CD14-positive monocyte (primary cell): ENCODE data around the gene DQX1. TPM values are rescaled to one million over a fixed set of nuclear protein-coding genes. Genes with fewer than 3 reads are reported as not detected.
A peak's percentile ranks its signal among the peaks of the same experiment; 100 is the strongest.

ENCODE experiments used
- DNase-seq, 3 donors: peaks; one replicate each; pipeline ENCODE4 v3.0.0-alpha.2; 2011 to 2022
- H2AFZ ChIP-seq: 2 replicates; pipeline ENCODE4 v1.6.0; 2012; ENCODE audit warnings: mild to moderate bottlenecking, low read depth, low read length, inconsistent platforms; ENCODE audit not compliant: insufficient read depth, poor library complexity, severe bottlenecking
- H3K27ac ChIP-seq, 2 donors: 1 replicate in 1 of 2; 2 replicates in 1 of 2; pipeline ENCODE4 v1.5.1; 2012 to 2013; ENCODE audit warnings: low read length in 2 of 2, control low read depth in 1 of 2, inconsistent platforms in 1 of 2, low read depth in 1 of 2, mild to moderate bottlenecking in 1 of 2
- H3K27me3 ChIP-seq, 2 donors: one replicate each; pipeline versions ENCODE4 v1.6.0 to v1.6.1; 2011 to 2013; ENCODE audit warnings: low read length in 2 of 2; ENCODE audit not compliant: control insufficient read depth in 2 of 2, insufficient read depth in 2 of 2
- H3K36me3 ChIP-seq, 2 donors: replicated peaks in 1 of 2; 1 replicate in 1 of 2; 2 replicates in 1 of 2; pipeline versions ENCODE4 v1.5.1 to v1.6.1; 2012 to 2013; ENCODE audit warnings: low read length in 2 of 2, control low read depth in 1 of 2, inconsistent platforms in 1 of 2, mild to moderate bottlenecking in 1 of 2; ENCODE audit not compliant: insufficient read depth in 2 of 2, control insufficient read depth in 1 of 2
- H3K4me1 ChIP-seq, 2 donors: 1 replicate in 1 of 2; 2 replicates in 1 of 2; pipeline versions ENCODE4 v1.5.1 to v1.6.1; 2012 to 2013; ENCODE audit warnings: low read length in 2 of 2, control low read depth in 1 of 2, inconsistent platforms in 1 of 2, mild to moderate bottlenecking in 1 of 2, moderate library complexity in 1 of 2; ENCODE audit not compliant: insufficient read depth in 2 of 2, control insufficient read depth in 1 of 2
- H3K4me2 ChIP-seq: replicated peaks from 2 replicates; pipeline ENCODE3; 2012; ENCODE audit warnings: low read length, moderate library complexity, mild to moderate bottlenecking; ENCODE audit not compliant: poor library complexity, severe bottlenecking; ENCODE audit errors: extremely low read depth
- H3K4me3 ChIP-seq, 3 experiments: fragments of 200-600 bp in 1 of 3; sonication (generic) in 1 of 3; replicated peaks in 1 of 3; 1 replicate in 2 of 3; 2 replicates in 1 of 3; pipeline ENCODE4 v1.5.1; 2011 to 2013; ENCODE audit warnings: low read length in 3 of 3, mild to moderate bottlenecking in 3 of 3, control low read depth in 2 of 3, low read depth in 2 of 3, inconsistent platforms in 1 of 3, moderate library complexity in 1 of 3
- H3K79me2 ChIP-seq: 2 replicates; pipeline ENCODE4 v1.6.0; 2012; ENCODE audit warnings: mild to moderate bottlenecking, control low read depth, inconsistent platforms, low read length, moderate library complexity; ENCODE audit not compliant: insufficient read depth
- H3K9ac ChIP-seq: 2 replicates; pipeline ENCODE4 v1.6.0; 2017; ENCODE audit warnings: low read length, mild to moderate bottlenecking; ENCODE audit not compliant: insufficient read depth, poor library complexity, severe bottlenecking
- H3K9me3 ChIP-seq, 2 donors: replicated peaks in 1 of 2; 1 replicate in 1 of 2; 2 replicates in 1 of 2; pipeline versions ENCODE4 v1.5.1 to v1.6.1; 2012 to 2013; ENCODE audit warnings: low read length in 2 of 2, control low read depth in 1 of 2; ENCODE audit not compliant: control insufficient read depth in 1 of 2, insufficient read depth in 1 of 2
- H4K20me1 ChIP-seq: 2 replicates; pipeline ENCODE4 v1.6.0; 2012; ENCODE audit warnings: mild to moderate bottlenecking, low read length, control low read depth, moderate library complexity; ENCODE audit not compliant: insufficient read depth
- H3K27ac Mint-ChIP-seq, 7 donors: one replicate each; pipeline ENCODE4 v1.8.0; 2020; ENCODE audit warnings: mild to moderate bottlenecking in 7 of 7, mixed read lengths in 7 of 7, moderate library complexity in 6 of 7, inconsistent platforms in 2 of 7
- H3K27me3 Mint-ChIP-seq, 3 donors: one replicate each; pipeline ENCODE4 v1.8.0; 2021 to 2022; ENCODE audit warnings: low read depth in 3 of 3, mild to moderate bottlenecking in 3 of 3, mixed read lengths in 3 of 3, moderate library complexity in 3 of 3, inconsistent platforms in 1 of 3
- H3K36me3 Mint-ChIP-seq, 2 donors: one replicate each; pipeline ENCODE4 v1.8.0; 2020; ENCODE audit warnings: mixed read lengths in 2 of 2, inconsistent platforms in 1 of 2, mild to moderate bottlenecking in 1 of 2
- H3K4me1 Mint-ChIP-seq: one replicate; pipeline ENCODE4 v1.8.0; 2020; ENCODE audit warnings: mild to moderate bottlenecking, mixed read lengths
- H3K4me3 Mint-ChIP-seq, 2 donors: one replicate each; pipeline ENCODE4 v1.8.0; 2020; ENCODE audit warnings: mild to moderate bottlenecking in 2 of 2, mixed read lengths in 2 of 2, moderate library complexity in 1 of 2
- H3K9me3 Mint-ChIP-seq, 7 donors: one replicate each; pipeline ENCODE4 v1.8.0; 2020 to 2022; ENCODE audit warnings: mixed read lengths in 7 of 7, mild to moderate bottlenecking in 6 of 7, moderate library complexity in 6 of 7, inconsistent platforms in 2 of 7
- CTCF ChIP-seq: fragments of 200-600 bp; IDR thresholded peaks from one replicate; pipeline ENCODE4 v1.8.0; 2022; ENCODE audit warnings: antibody characterized with exemption, mild to moderate bottlenecking
- WGBS: methylation state at CpG from one replicate; pipeline ENCODE4 v1.1.5; 2013; ENCODE audit warnings: missing lambda C conversion rate; ENCODE audit not compliant: insufficient coverage; 5-methylcytosine and 5-hydroxymethylcytosine counted together
- intact Hi-C, 2 donors: fragments of 100-400 bp; cut with micrococcal nuclease; formaldehyde crosslinking; loops; one replicate each; pipeline versions ENCODE4 v1.15.0 to v1.15.1; 2023
- polyA plus RNA-seq, 3 donors: library from polyadenylated mRNA; depleted of rRNA in 1 of 3; unstranded in 2 of 3; stranded (reverse) in 1 of 3; fragments of 300-500 nt in 2 of 3; fragments of >200 nt in 1 of 3; fragmentation: Illumina TruSeq in 2 of 3; gene quantifications; 1 replicate in 2 of 3; 2 replicates in 1 of 3; pipeline ENCODE4 v1.2.3, GENCODE V29; 2012 to 2021

Gene DQX1
- polyA plus RNA-seq, 3 donors, result 0.36 TPM; not detected in 2

GRCh38 chr2:74499267-74499939 is 26.6 kb downstream of the DQX1 start, which contains the start of gene LBX2:
LBX2 (minus strand) TSS chr2:74499603; CDS start chr2:74499537, 66 bp downstream.
- Histone ChIP-seq H3K27me3 (peaks cover 51 to 66% of the 10 kb centered on the region in 2 donors), H4K20me1 (no peaks in the 10 kb centered on the region), H3K79me2 (peaks cover 10% of the 10 kb centered on the region), H2AFZ (peak within 1 kb of the TSS; percentile 90), H3K9me3 (peaks cover 0 to 20% of the 10 kb centered on the region in 2 donors), H3K4me2 (peak within 1 kb of the TSS; percentile 87), H3K36me3 (peaks cover 0 to 3% of the 10 kb centered on the region in 2 donors), H3K4me3 (peak within 1 kb of the TSS; percentile 29 to 79 (median 35)), H3K9ac (peak within 1 kb of the TSS; percentile 56), H3K4me1 (peaks cover 48 to 53% of the 10 kb centered on the region in 2 donors), H3K27ac (no peak within 1 kb of the TSS)
- TF ChIP-seq CTCF, result no peak
- intact Hi-C loops, result no loop called here
- Mint-ChIP-seq H3K27me3 (peaks cover 62 to 81% (median 64%) of the 10 kb centered on the region in 3 donors), H3K4me1 (peaks cover 50% of the 10 kb centered on the region), H3K36me3 (peaks cover 35 to 41% of the 10 kb centered on the region in 2 donors), H3K9me3 (peaks cover 0 to 27% (median 4%) of the 10 kb centered on the region in 7 donors), H3K27ac (peak within 1 kb of the TSS in 2 of 7 donors; percentile 3 to 4), H3K4me3 (peak within 1 kb of the TSS; percentile 76 to 97)
- WGBS, result 1% methylated on average over 54 of the region's 65 CpGs
- DNase-seq, result no peak

- Histone ChIP-seq H3K4me3 (peak overlapping the region; percentile 29 to 79 (median 35)), H3K4me2 (peak overlapping the region; percentile 87), H2AFZ (peak overlapping the region; percentile 90), H3K4me1 (peaks cover 41 to 46% of the 10 kb centered on the region in 2 donors), H3K9me3 (peaks cover 0 to 20% of the 10 kb centered on the region in 2 donors), H3K79me2 (peaks cover 3% of the 10 kb centered on the region), H3K9ac (peak overlapping the region; percentile 56), H4K20me1 (no peaks in the 10 kb centered on the region), H3K36me3 (peaks cover 5 to 10% of the 10 kb centered on the region in 2 donors), H3K27me3 (peaks cover 51 to 66% of the 10 kb centered on the region in 2 donors), H3K27ac (no peak overlapping the region)
- H3K4me1 Mint-ChIP-seq, result peaks cover 43% of the 10 kb centered on the region
- DNase-seq, result peak in 2 of 3 donors; percentile 39 to 48
- H3K27ac Mint-ChIP-seq, result peak overlapping the region in 1 of 7 donors; percentile 3
- intact Hi-C loops, result no loop called here
- H3K9me3 Mint-ChIP-seq, result peaks cover 0 to 27% (median 4%) of the 10 kb centered on the region in 7 donors
- H3K27me3 Mint-ChIP-seq, result peaks cover 62 to 77% (median 64%) of the 10 kb centered on the region in 3 donors
- no peak for TF ChIP-seq CTCF
- WGBS, result 2% methylated on average over 40 of the region's 41 CpGs
- peaks cover 37 to 45% of the 10 kb centered on the region in 2 donors for H3K36me3 Mint-ChIP-seq
- H3K4me3 Mint-ChIP-seq, result peak overlapping the region; percentile 76 to 97
Measured at GRCh38 chr2:74498500-74499266, 27.3 kb downstream of the DQX1 start.
